ENCODE measurements around the gene HSD11B1. TPM values are rescaled to one million over a fixed set of nuclear protein-coding genes. Genes with fewer than 3 reads are reported as not detected.

HSD11B1 gene
- total RNA-seq, 4 donors from 2014 or later: 1.5 to 5.9 (median 4.0) TPM; not detected in 1

- Histone ChIP-seq H3K27ac (peak overlapping the region in 1 of 4 donors; percentile 65), H3K27me3 (no peaks in the 10 kb centered on the region), H3K4me1 (peaks cover 4 to 27% (median 10%) of the 10 kb centered on the region in 3 donors), H3K4me3 (no peak overlapping the region), H3K36me3 (no peaks in the 10 kb centered on the region), H3K9me3 (no peaks in the 10 kb centered on the region)
- no peak for DNase-seq
- intact Hi-C loops (cut with DNase I): loop anchor here (5.0 kb wide), 1 partner anchor 51 kb away; no protein-coding TSS in a partner anchor
- WGBS, 2 donors: 65 to 80% methylated on average over 4 of the region's 4 CpGs
- TF ChIP-seq CTCF (IDR thresholded peaks at IDR 0.05): no peak
- TF ChIP-seq POLR2A (IDR thresholded peaks at IDR 0.05): no peak
These were observed 44.0 kb downstream of the HSD11B1 start for GRCh38 chr1:209748620-209749019.

GRCh38 chr1:209749205-209749604, 44.6 kb downstream of the HSD11B1 start:
- no peaks in the 10 kb centered on the region for H3K36me3 ChIP-seq
- no peak for DNase-seq
- no peaks in the 10 kb centered on the region for H3K27me3 ChIP-seq
- no peaks in the 10 kb centered on the region for H3K9me3 ChIP-seq
- 43 to 48% methylated on average over 2 of the region's 2 CpGs for WGBS, 2 donors
- H3K4me3 ChIP-seq: no peak overlapping the region
- peaks cover 4 to 27% (median 10%) of the 10 kb centered on the region in 3 donors for H3K4me1 ChIP-seq
- TF ChIP-seq CTCF (IDR thresholded peaks at IDR 0.05) (no peak), POLR2A (IDR thresholded peaks at IDR 0.05) (no peak)
- no peak overlapping the region for H3K27ac ChIP-seq
- intact Hi-C loops (cut with DNase I): loop anchor here (5.0 kb wide), 1 partner anchor 52 kb away; no protein-coding TSS in a partner anchor

- 56 to 57% methylated on average over 6 of the region's 6 CpGs for WGBS, 2 donors
These were observed 45.2 kb downstream of the HSD11B1 start for GRCh38 chr1:209749670-209750323.

GRCh38 chr1:209751627-209752231, 47.1 kb downstream of the HSD11B1 start:
- H3K27ac ChIP-seq: peak overlapping the region in 1 of 4 donors; percentile 0
- no peak overlapping the region for H3K4me3 ChIP-seq
- 46 to 47% methylated on average over 5 of the region's 5 CpGs for WGBS, 2 donors
- no peaks in the 10 kb centered on the region for H3K9me3 ChIP-seq
- no peak for DNase-seq
- no peaks in the 10 kb centered on the region for H3K36me3 ChIP-seq
- H3K27me3 ChIP-seq: no peaks in the 10 kb centered on the region
- H3K4me1 ChIP-seq: peaks cover 4 to 19% (median 10%) of the 10 kb centered on the region in 3 donors
- no peak for TF ChIP-seq POLR2A (IDR thresholded peaks at IDR 0.05)
- no peak for TF ChIP-seq CTCF (IDR thresholded peaks at IDR 0.05)
- intact Hi-C loops (cut with DNase I): no loop called here

More at GRCh38 chr1:209749670-209750323, 45.2 kb downstream of the HSD11B1 start:
- no peak for TF ChIP-seq CTCF (IDR thresholded peaks at IDR 0.05)
- TF ChIP-seq POLR2A (IDR thresholded peaks at IDR 0.05): no peak
- intact Hi-C loops (cut with DNase I): loop anchor here (5.0 kb wide), 1 partner anchor 52 kb away; no protein-coding TSS in a partner anchor
- no peak overlapping the region for H3K4me3 ChIP-seq
- H3K36me3 ChIP-seq: no peaks in the 10 kb centered on the region
- DNase-seq: no peak
- no peaks in the 10 kb centered on the region for H3K27me3 ChIP-seq
- H3K9me3 ChIP-seq: no peaks in the 10 kb centered on the region
- peaks cover 4 to 25% (median 10%) of the 10 kb centered on the region in 3 donors for H3K4me1 ChIP-seq
- no peak overlapping the region for H3K27ac ChIP-seq

- peaks cover 0 to 8% (median 4%) of the 10 kb centered on the region in 3 donors for H3K4me1 ChIP-seq
- intact Hi-C loops (cut with DNase I): no loop called here
- H3K36me3 ChIP-seq: no peaks in the 10 kb centered on the region
- DNase-seq: no peak
- no peak overlapping the region for H3K4me3 ChIP-seq
- TF ChIP-seq CTCF (IDR thresholded peaks at IDR 0.05) (no peak), POLR2A (IDR thresholded peaks at IDR 0.05) (no peak)
- H3K9me3 ChIP-seq: no peaks in the 10 kb centered on the region
- WGBS, 2 donors: 71 to 84% methylated on average over 3 of the region's 3 CpGs
- H3K27ac ChIP-seq: no peak overlapping the region
- H3K27me3 ChIP-seq: no peaks in the 10 kb centered on the region
These were observed 48.2 kb downstream of the HSD11B1 start for GRCh38 chr1:209752890-209753289.
